Measurements from ENCODE around the gene MYH15. TPM values are rescaled to one million over a fixed set of nuclear protein-coding genes. Genes with fewer than 3 reads are reported as not detected.
A peak's percentile ranks its signal among the peaks of the same experiment; 100 is the strongest.

Gene MYH15
- total RNA-seq, 1 donor from 2014 or later: 0.77 TPM

GRCh38 chr3:108420926-108421325 lies 89.5 kb downstream of the MYH15 start:
- Mint-ChIP-seq H3K27me3 (no peaks in the 10 kb centered on the region), H3K36me3 (no peaks in the 10 kb centered on the region), H3K9me3 (peaks cover 6% of the 10 kb centered on the region), H3K27ac (no peak overlapping the region), H3K4me1 (ENCODE audit: unreplicated experiment) (no peaks in the 10 kb centered on the region), H3K4me3 (no peak overlapping the region)
- DNase-seq (ENCODE audit: extremely low spot score, unreplicated experiment): no peak
- TF ChIP-seq CTCF (conservative IDR thresholded peaks at IDR 0.05): no peak

GRCh38 chr3:108416111-108416869 lies 94.1 kb downstream of the MYH15 start:
- peaks cover 5% of the 10 kb centered on the region for H3K9me3 Mint-ChIP-seq
- H3K27me3 Mint-ChIP-seq: no peaks in the 10 kb centered on the region
- no peak overlapping the region for H3K4me3 Mint-ChIP-seq
- DNase-seq (ENCODE audit: extremely low spot score, unreplicated experiment): no peak
- no peak for TF ChIP-seq CTCF (conservative IDR thresholded peaks at IDR 0.05)
- H3K27ac Mint-ChIP-seq: no peak overlapping the region
- H3K36me3 Mint-ChIP-seq: peaks cover 2% of the 10 kb centered on the region
- H3K4me1 Mint-ChIP-seq (ENCODE audit: unreplicated experiment): peaks cover 17% of the 10 kb centered on the region

GRCh38 chr3:108415661-108416060 lies 94.7 kb downstream of the MYH15 start:
- no peak for DNase-seq (ENCODE audit: extremely low spot score, unreplicated experiment)
- no peaks in the 10 kb centered on the region for H3K27me3 Mint-ChIP-seq
- no peak overlapping the region for H3K4me3 Mint-ChIP-seq
- no peak for TF ChIP-seq CTCF (conservative IDR thresholded peaks at IDR 0.05)
- H3K4me1 Mint-ChIP-seq (ENCODE audit: unreplicated experiment): peaks cover 17% of the 10 kb centered on the region
- peaks cover 5% of the 10 kb centered on the region for H3K9me3 Mint-ChIP-seq
- no peak overlapping the region for H3K27ac Mint-ChIP-seq
- H3K36me3 Mint-ChIP-seq: peaks cover 3% of the 10 kb centered on the region

DNA sequence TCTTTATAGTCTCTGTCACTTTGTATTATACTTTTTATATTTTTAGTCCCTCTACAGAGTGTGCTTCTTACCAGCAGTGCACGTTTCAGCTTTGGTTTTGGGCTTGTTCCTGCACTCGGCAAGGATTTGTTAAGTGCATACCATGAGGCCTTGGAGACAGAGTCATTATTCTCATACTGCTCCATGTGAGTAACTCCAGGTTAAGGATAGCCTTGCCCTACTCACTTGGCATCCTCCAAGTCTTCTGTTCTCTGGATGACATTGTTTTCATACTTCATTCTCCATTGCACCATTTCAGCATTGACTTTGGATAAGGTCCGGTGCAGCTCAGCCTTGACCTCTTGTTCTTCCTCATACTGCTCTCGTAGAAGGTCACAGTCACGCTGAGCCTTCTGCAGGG lies 96.4 kb downstream of the MYH15 start:
- Mint-ChIP-seq H3K4me1 (ENCODE audit: unreplicated experiment) (peaks cover 17% of the 10 kb centered on the region), H3K27me3 (no peaks in the 10 kb centered on the region), H3K9me3 (peaks cover 5% of the 10 kb centered on the region), H3K27ac (no peak overlapping the region), H3K4me3 (no peak overlapping the region), H3K36me3 (peaks cover 3% of the 10 kb centered on the region)
- TF ChIP-seq CTCF (conservative IDR thresholded peaks at IDR 0.05): no peak
- DNase-seq (ENCODE audit: extremely low spot score, unreplicated experiment): no peak

DNA sequence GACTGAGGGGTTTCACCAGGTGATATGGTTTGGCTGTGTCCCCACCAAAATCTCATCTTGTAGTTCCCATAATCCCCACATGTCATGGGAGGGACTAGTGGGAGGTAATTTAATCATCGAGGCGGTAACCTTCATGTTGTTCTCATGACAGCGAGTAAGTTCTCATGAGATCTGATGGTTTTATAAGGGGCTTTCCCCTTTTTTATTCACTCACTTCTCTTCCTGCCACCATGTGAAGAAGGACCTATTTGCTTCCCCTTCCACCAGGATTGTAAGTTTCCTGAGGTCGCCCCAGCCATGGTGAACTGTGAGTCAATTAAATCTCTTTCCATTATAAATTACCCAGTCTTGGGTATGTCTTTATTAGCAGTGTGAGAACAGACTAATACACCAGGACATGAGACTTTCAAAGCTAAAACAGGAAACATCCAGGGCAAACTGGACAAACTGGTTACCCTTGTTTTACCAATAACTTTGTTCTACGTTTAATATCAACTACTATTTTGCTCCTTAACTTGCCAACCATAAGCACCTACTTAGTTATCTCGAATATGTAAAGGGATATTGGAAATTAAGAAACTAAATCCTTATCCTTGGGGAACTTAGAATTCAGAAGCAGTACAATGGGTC lies 98.2 kb downstream of the MYH15 start:
- H3K27me3 Mint-ChIP-seq: no peaks in the 10 kb centered on the region
- TF ChIP-seq CTCF (conservative IDR thresholded peaks at IDR 0.05): no peak
- no peak for DNase-seq (ENCODE audit: extremely low spot score, unreplicated experiment)
- peak overlapping the region; percentile 63 for H3K27ac Mint-ChIP-seq
- peaks cover 3% of the 10 kb centered on the region for H3K36me3 Mint-ChIP-seq
- H3K4me1 Mint-ChIP-seq (ENCODE audit: unreplicated experiment): peaks cover 19% of the 10 kb centered on the region
- peak overlapping the region; percentile 44 for H3K4me3 Mint-ChIP-seq
- peaks cover 5% of the 10 kb centered on the region for H3K9me3 Mint-ChIP-seq

Data from type B pancreatic cell (in vitro differentiated cells).